22Rv1 (cell line): ENCODE results near the gene ORAI2.

Source experiments
- H3K27ac ChIP-seq: fragments of 450-650 bp; 2 replicates; pipeline ENCODE4 v1.5.1; 2017
- ZFX ChIP-seq: fragments of 450-650 bp; IDR thresholded peaks from 2 replicates; pipeline ENCODE4 v1.6.1; 2017; ENCODE audit warnings: antibody characterized with exemption, borderline replicate concordance
- TF ChIP-seq, protein P1 (sequence below): fragments of 450-650 bp; IDR thresholded peaks from 2 replicates; pipeline ENCODE4 v1.5.1; 2017; ENCODE audit warnings: mild to moderate bottlenecking

The ORAI2 gene

DNA sequence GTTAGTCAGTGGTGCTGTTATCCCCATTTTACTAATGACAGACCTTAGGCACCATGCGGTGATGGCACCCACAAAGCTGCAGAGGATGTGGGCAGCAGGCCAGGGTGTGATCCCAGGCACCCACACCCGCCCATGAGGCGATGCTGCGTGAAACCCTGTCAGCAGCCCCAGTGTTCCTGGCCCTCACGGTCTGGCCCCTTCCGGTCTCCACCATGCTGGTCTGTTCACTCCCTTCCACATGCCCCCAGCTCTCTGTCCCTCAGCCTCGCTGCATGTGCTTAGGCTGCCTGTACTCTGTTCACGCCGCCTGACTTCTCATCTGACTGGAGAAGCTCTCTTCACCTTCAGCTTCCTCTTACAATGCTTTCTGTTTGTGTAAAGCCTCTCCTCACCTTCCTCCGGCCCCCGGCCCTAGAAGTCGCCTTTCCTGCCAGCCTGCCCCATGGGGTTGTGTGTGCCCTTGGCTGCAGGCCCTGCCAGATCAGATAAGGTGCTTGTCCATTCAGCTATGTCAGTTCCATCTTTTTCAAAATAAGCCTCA, 17.6 kb upstream of the ORAI2 start:
- no peak for TF ChIP-seq ZFX
- TF ChIP-seq, protein P1, sequence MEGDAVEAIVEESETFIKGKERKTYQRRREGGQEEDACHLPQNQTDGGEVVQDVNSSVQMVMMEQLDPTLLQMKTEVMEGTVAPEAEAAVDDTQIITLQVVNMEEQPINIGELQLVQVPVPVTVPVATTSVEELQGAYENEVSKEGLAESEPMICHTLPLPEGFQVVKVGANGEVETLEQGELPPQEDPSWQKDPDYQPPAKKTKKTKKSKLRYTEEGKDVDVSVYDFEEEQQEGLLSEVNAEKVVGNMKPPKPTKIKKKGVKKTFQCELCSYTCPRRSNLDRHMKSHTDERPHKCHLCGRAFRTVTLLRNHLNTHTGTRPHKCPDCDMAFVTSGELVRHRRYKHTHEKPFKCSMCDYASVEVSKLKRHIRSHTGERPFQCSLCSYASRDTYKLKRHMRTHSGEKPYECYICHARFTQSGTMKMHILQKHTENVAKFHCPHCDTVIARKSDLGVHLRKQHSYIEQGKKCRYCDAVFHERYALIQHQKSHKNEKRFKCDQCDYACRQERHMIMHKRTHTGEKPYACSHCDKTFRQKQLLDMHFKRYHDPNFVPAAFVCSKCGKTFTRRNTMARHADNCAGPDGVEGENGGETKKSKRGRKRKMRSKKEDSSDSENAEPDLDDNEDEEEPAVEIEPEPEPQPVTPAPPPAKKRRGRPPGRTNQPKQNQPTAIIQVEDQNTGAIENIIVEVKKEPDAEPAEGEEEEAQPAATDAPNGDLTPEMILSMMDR, result no peak
- no peak overlapping the region for H3K27ac ChIP-seq

DNA sequence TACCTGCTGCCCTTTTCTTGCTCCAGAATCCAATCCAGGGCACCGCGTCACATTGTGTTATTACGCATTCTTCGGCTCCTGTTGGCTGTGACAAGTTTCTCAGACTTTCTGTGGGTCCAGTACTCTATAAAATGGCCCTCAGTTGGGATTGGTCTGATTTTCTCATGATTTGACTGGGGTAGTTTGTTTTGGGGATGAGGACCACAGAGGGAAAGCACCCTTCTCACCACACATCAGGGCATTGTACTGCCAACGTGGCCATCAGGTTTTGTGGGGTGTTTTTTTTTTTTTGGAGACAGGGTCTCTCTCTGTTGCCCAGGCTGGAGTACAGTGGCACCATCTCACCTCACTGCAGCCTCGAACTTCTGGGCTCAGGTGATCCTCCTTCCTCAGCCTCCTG, 17.0 kb upstream of the ORAI2 start:
- TF ChIP-seq ZFX, result no peak
- TF ChIP-seq, protein P1, result no peak
- H3K27ac ChIP-seq, result no peak overlapping the region

DNA sequence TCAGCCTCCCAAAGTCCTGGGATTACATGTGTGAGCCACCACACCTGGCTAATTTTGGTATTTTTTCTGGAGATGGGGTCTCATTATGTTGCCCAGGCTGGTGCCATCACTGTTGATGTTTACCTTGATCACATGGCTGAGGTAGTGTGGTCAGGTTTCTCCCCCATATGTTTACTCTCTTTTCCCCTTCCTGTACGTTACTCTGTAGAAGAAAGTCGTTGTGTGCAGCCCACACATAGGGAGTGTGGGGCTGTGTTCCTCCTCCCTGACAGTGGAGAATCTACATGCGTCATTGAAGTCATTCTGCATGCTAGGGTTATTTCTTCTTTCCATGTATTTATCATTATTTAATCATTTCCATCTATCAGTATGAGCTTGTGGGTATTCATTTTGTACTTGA, 16.3 kb upstream of the ORAI2 start:
- H3K27ac ChIP-seq, result no peak overlapping the region
- no peak for TF ChIP-seq ZFX
- TF ChIP-seq, protein P1, result no peak

DNA sequence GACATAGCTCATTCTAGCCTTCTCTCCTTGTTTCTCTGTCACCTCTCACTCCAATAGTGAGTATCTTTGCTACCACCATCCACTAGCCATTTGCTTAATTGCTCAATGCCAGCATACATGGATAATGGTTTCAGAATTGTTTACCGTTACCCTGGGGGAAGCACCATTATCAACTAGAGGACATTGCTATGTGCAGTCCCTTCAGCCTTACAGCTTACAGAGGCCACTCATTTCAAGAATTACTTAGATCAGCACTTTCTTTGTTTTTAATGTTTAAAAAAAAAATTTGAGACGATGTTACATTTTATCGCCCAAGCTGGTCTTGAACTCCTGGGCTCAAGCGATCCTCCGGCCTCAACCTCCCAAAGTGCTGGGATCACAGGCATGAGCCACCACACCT, 14.8 kb upstream of the ORAI2 start:
- no peak overlapping the region for H3K27ac ChIP-seq
- TF ChIP-seq, protein P1, result no peak
- no peak for TF ChIP-seq ZFX

DNA sequence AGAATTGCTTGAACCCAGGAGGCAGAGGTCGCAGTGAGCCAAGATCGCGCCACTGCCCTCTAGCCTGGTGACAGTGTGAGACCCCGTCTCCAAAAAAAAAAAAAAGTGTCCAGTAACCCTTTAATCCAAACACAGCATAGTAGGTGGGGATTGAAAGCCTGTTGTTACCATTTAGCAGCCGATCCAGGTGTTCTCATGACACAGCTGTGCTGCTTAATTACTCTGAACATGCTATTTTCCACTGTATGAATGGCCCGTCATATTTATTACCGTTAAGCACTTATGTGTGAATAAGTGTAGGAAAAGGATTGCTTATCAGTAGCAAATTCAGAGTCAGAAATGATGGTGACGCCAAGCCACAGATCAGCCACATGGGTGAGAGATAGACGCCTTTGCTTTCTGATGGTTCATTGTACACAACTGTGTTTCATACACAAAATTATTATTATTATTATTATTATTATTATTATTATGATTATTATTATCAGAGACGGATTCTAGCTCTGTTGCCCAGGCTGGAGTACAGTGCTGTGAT, 11.6 kb upstream of the ORAI2 start:
- no peak overlapping the region for H3K27ac ChIP-seq
- TF ChIP-seq ZFX, result no peak
- TF ChIP-seq, protein P1, result no peak

DNA sequence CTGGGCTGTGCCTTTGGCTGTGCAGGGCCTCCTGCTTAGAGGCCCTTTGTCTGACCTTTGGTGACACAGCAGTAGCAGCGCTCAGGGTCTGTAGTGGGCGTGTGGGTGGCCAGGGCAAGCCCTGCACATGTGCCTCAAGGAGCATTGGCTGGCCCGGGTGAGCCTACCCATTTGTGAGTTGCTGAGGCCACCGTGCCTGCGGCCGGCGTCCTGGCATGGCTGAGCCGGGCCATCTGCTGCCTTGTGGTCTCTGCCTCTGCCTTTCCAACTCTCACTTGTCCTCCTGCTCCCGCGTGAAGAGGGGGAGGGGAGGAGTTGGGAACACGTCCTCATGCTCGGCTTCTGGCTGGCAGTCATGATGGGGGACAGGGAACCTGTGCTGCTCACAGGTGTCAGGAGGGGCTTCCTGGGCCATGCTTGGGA, 9.2 kb upstream of the ORAI2 start:
- TF ChIP-seq ZFX, result no peak
- TF ChIP-seq, protein P1, result no peak
- no peak overlapping the region for H3K27ac ChIP-seq

DNA sequence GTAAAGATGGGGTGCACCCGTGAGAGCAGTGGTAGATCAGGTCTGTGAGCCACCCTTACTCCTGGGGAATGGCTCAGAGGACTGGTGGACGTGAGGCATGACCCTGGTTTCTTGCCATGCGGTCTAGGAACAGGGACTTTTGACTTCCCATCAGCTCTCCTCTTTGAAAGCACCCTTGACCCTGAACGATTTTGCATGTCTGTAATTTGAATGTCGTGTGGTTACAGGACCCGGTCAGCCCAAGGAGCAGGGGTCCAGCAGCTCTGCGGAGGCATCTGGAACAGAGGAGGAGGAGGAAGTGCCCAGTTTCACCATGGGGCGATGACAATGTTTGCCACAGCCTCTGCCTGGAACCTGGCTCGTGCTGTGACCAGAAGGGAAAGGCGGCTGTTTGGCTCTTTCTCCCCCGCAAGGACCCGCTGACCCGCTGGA, 8.6 kb upstream of the ORAI2 start:
- no peak for TF ChIP-seq ZFX
- no peak overlapping the region for H3K27ac ChIP-seq

DNA sequence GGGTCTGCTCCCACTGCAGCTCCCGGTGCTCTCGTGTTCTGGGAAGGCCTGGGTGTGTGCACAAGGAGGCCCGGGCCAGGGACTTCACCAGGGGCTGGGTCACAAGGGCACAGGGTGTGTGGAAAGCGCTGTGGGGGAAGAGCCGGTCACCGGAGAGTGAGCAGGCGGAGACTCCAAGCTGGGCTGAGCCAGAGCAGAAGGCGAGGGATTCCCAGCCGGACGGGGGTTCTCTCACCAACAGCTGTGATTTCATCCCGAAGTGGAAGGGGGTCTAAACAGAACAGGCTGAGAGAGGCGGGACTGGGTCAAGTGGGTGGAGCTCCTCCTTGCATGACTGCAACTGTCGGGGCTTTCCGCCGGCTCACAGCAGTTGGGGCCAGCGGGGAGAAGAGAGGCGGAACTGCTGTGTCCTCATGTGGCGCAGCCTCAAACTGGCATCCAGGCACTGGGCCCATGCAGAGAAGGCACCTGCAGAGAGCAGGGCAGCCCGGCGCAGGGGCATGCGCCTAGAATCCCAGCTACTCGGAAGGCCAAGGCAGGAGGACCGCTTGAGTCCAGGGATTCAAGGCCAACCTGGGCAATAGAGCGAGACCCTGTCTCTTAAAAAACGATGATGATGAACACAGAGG, 7.6 kb upstream of the ORAI2 start:
- TF ChIP-seq ZFX, result no peak
- TF ChIP-seq, protein P1, result no peak
- H3K27ac ChIP-seq, result no peak overlapping the region
